Endothelial cell of umbilical vein (primary cell): ENCODE measurements around the gene PLXNC1. TPM values are rescaled to one million over a fixed set of nuclear protein-coding genes. Genes with fewer than 3 reads are reported as not detected.

Experiments used
- BruUV-seq: library from RNA; stranded (reverse); fragments of 400-500 nt; replicated peaks from 2 replicates; lab custom pipeline; 2021; lab: Mats Ljungman, UMichigan
- CTCF ChIA-PET: fragments of 300-600, 350-600 bp; sonication (Branson Sonifier 250); formaldehyde crosslinking; loops from one replicate; lab custom pipeline; 2021; ENCODE audit warnings: antibody characterized with exemption, inconsistent platforms; lab: Charles Lee
- POLR2A ChIA-PET: fragments of 300-600, 350-600 bp; sonication (Branson Sonifier 250); formaldehyde crosslinking; loops from one replicate; lab custom pipeline; 2021; ENCODE audit warnings: antibody characterized with exemption, inconsistent platforms; lab: Charles Lee
- DNase-seq: peaks from one replicate; pipeline ENCODE4 v3.0.0-alpha.2; 2011; ENCODE audit warnings: low read depth, low spot score
- FAIRE-seq: peaks from 2 replicates; lab custom pipeline; 2011; peaks lifted over from hg19 to GRCh38; lab: Jason Lieb, UNC
- H2AFZ ChIP-seq: 2 replicates; pipeline ENCODE4 v1.6.0; 2012; ENCODE audit warnings: low read depth, low read length, control low read depth, inconsistent platforms
- H3K27ac ChIP-seq: 2 replicates; pipeline ENCODE4 v1.5.1; 2011; ENCODE audit warnings: low read depth, mild to moderate bottlenecking, control low read depth, low read length, moderate library complexity; ENCODE audit not compliant: insufficient read depth
- H3K27me3 ChIP-seq, 2 experiments: 2 replicates each; pipeline versions ENCODE4 v1.6.0 to v1.6.1; 2011; ENCODE audit warnings: low read length in 2 of 2, mixed read lengths in 1 of 2; ENCODE audit not compliant: control insufficient read depth in 2 of 2, insufficient read depth in 2 of 2
- H3K36me3 ChIP-seq, 2 experiments: 2 replicates in 1 of 2; 3 replicates in 1 of 2; pipeline ENCODE4 v1.5.1; 2011; ENCODE audit warnings: low read length in 2 of 2, mild to moderate bottlenecking in 1 of 2, moderate library complexity in 1 of 2; ENCODE audit not compliant: control insufficient read depth in 2 of 2, insufficient read depth in 2 of 2; ENCODE audit errors: extremely low read depth in 1 of 2
- H3K4me1 ChIP-seq: 3 replicates; pipeline ENCODE4 v1.5.1; 2011; ENCODE audit warnings: mild to moderate bottlenecking, low read length; ENCODE audit not compliant: control insufficient read depth, insufficient read depth; ENCODE audit errors: extremely low read depth
- H3K4me2 ChIP-seq: 2 replicates; pipeline ENCODE4 v1.6.1; 2011; ENCODE audit warnings: low read length, control low read depth, mixed read lengths; ENCODE audit not compliant: insufficient read depth
- H3K4me3 ChIP-seq, 3 experiments: fragments of 200-600 bp in 1 of 3; sonication (generic), shearing (Covaris generic) in 1 of 3; replicated peaks in 1 of 3; 2 replicates each; pipeline ENCODE4 v1.5.1; 2011 to 2016; ENCODE audit warnings: control low read depth in 3 of 3, low read length in 3 of 3, mild to moderate bottlenecking in 2 of 3, inconsistent platforms in 1 of 3, low read depth in 1 of 3, moderate library complexity in 1 of 3; ENCODE audit not compliant: insufficient read depth in 1 of 3
- H3K79me2 ChIP-seq: 2 replicates; pipeline ENCODE4 v1.6.0; 2012; ENCODE audit warnings: low read length, inconsistent platforms; ENCODE audit not compliant: control insufficient read depth, insufficient read depth
- H3K9ac ChIP-seq: replicated peaks from 2 replicates; pipeline ENCODE3; 2011; ENCODE audit warnings: low read length, control low read depth; ENCODE audit not compliant: insufficient read depth; ENCODE audit errors: extremely low read depth
- H3K9me1 ChIP-seq: replicated peaks from 3 replicates; pipeline ENCODE4 v1.6.0; 2011; ENCODE audit warnings: mild to moderate bottlenecking, low read length; ENCODE audit not compliant: control insufficient read depth, insufficient read depth; ENCODE audit errors: extremely low read depth
- H3K9me3 ChIP-seq: replicated peaks from 2 replicates; pipeline ENCODE4 v1.5.1; 2012; ENCODE audit warnings: low read length, inconsistent platforms; ENCODE audit not compliant: control insufficient read depth, insufficient read depth
- H4K20me1 ChIP-seq: replicated peaks from 2 replicates; pipeline ENCODE3; 2011; ENCODE audit warnings: mild to moderate bottlenecking, low read length; ENCODE audit not compliant: control insufficient read depth, insufficient read depth; ENCODE audit errors: extremely low read depth
- EZH2 ChIP-seq: IDR thresholded peaks from 2 replicates; pipeline ENCODE4 v1.6.1; 2012; ENCODE audit warnings: borderline replicate concordance, low read depth, mild to moderate bottlenecking, moderate library complexity, low read length, inconsistent platforms; ENCODE audit not compliant: severe bottlenecking
- FOS ChIP-seq: IDR thresholded peaks from 2 replicates; pipeline ENCODE4 v1.6.1; 2011; ENCODE audit warnings: mild to moderate bottlenecking, low read length, moderate library complexity, borderline replicate concordance; ENCODE audit not compliant: insufficient read depth
- GATA2 ChIP-seq: IDR thresholded peaks from 2 replicates; pipeline ENCODE4 v1.7.0; 2011; ENCODE audit warnings: low read depth, mild to moderate bottlenecking, moderate library complexity, mixed read lengths, low read length; ENCODE audit not compliant: insufficient read length, insufficient read depth
- JUN ChIP-seq: IDR thresholded peaks from 2 replicates; pipeline ENCODE4 v1.6.1; 2011; ENCODE audit warnings: borderline replicate concordance, low read depth; ENCODE audit not compliant: insufficient read length, insufficient read depth
- MYC ChIP-seq: IDR thresholded peaks from one replicate; pipeline ENCODE4 v1.6.1; 2011; ENCODE audit warnings: mild to moderate bottlenecking, low read depth, low read length
- POLR2A ChIP-seq: IDR thresholded peaks from 2 replicates; pipeline ENCODE4 v1.6.1; 2012; ENCODE audit warnings: low read depth, mild to moderate bottlenecking, control low read depth, low read length
- POLR2AphosphoS5 ChIP-seq: IDR thresholded peaks from 2 replicates; pipeline ENCODE4 v1.6.1; 2012; ENCODE audit warnings: low read depth, mild to moderate bottlenecking, control low read depth, low read length, moderate library complexity; ENCODE audit not compliant: insufficient read depth
- dilution Hi-C: fragments of 300-500 bp; cut with MboI; formaldehyde crosslinking; loops from one replicate; pipeline ENCODE4 v1.15.0; 2019; ENCODE audit warnings: low sequenced_read_pairs; ENCODE audit not compliant: extremely low pct_ligation_motif_present
- intact Hi-C: fragments of 100-400 bp; cut with micrococcal nuclease; formaldehyde crosslinking; loops from one replicate; pipeline ENCODE4 v1.10.0; 2022
- polyA plus RNA-seq, 4 experiments: library from polyadenylated mRNA; depleted of rRNA in 3 of 4; stranded (reverse) in 3 of 4; unstranded in 1 of 4; fragments of >200 nt; gene quantifications; 2 replicates each; pipeline versions ENCODE4 v1.2.1 to v1.2.3, GENCODE V29; 2011 to 2012; ENCODE audit warnings: missing spikeins in 1 of 4
- total RNA-seq: library from RNA; stranded (reverse); gene quantifications from 2 replicates; pipeline ENCODE4 v1.2.3, GENCODE V29; 2021
- TF ChIP-seq, protein P1 (sequence below): IDR thresholded peaks from 2 replicates; pipeline ENCODE4 v1.6.1; 2011; ENCODE audit not compliant: insufficient read depth, insufficient read length
- TF ChIP-seq, protein P2 (sequence below), 2 donors: IDR thresholded peaks; 1 replicate in 1 of 2; 2 replicates in 1 of 2; pipeline ENCODE4 v1.5.1; 2011; ENCODE audit warnings: low read length in 2 of 2, mild to moderate bottlenecking in 2 of 2, moderate library complexity in 2 of 2, control low read depth in 1 of 2, inconsistent platforms in 1 of 2, low read depth in 1 of 2; ENCODE audit not compliant: insufficient read depth in 1 of 2; ENCODE audit errors: extremely low read depth in 1 of 2

PLXNC1 gene
- total and polyA plus RNA-seq, 2 donors (not counting 3 experiments of a cell fraction or from before 2014, with no cell fraction given) = 0.04 TPM; not detected in 1

DNA sequence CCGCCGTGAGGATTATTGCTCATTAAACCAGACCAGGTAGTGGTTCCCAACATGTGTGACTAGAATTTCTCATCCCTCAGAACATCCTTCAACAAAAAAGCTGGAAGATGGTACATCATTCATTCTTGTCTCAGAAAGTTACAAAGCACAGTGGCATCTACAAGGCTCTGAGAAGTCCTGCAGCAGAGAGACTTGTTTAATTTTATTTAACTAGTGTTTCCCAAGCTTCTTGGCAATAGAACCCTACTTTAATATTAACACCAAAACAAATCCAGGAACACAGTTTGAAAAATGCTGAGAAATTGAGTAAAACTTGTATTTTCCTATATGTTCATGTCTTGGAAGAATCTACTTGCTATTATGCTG is 54.8 kb downstream of the PLXNC1 start:
- CTCF ChIA-PET = no interaction called here
- no peaks in the 10 kb centered on the region for H4K20me1 ChIP-seq

DNA sequence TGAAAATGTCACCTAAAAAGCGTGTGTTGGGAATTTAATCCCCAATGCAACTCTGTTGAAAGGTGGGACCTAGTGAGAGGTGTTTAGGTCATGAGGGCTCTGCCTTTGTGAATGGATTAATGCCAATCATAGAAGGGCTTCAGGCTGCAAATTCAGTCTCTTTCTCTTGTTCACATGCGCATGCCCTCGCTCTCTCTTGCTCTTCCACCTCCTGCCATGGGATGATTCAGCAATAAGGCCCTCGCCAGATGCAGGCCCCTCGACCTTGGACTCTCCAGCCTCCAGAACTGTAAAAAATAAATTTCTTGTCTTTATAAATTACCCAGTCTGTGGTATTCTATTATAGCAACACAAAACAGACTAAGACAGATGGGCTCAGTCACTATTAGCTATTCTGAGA is 55.4 kb downstream of the PLXNC1 start:
- DNase-seq = no peak
- FAIRE-seq = no peak

More for the DNA sequence above, 54.8 kb downstream of the PLXNC1 start:
- Histone ChIP-seq H3K4me2 (no peak overlapping the region), H3K4me1 (no peaks in the 10 kb centered on the region), H3K79me2 (no peaks in the 10 kb centered on the region), H3K9me3 (no peaks in the 10 kb centered on the region), H3K27me3 (peaks cover 0 to 5% of the 10 kb centered on the region in 2 experiments), H3K27ac (no peak overlapping the region), H3K9ac (no peak overlapping the region), H3K36me3 (no peaks in the 10 kb centered on the region), H2AFZ (no peak overlapping the region), H3K9me1 (no peaks in the 10 kb centered on the region), H3K4me3 (no peak overlapping the region)
- no TSS peak for BruUV-seq
- POLR2A ChIA-PET = no interaction called here
- FAIRE-seq = no peak
- TF ChIP-seq FOS = no peak
- TF ChIP-seq, protein P1, sequence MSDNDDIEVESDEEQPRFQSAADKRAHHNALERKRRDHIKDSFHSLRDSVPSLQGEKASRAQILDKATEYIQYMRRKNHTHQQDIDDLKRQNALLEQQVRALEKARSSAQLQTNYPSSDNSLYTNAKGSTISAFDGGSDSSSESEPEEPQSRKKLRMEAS = no peak
- no peak for TF ChIP-seq GATA2
- no peak for DNase-seq
- intact Hi-C loops (no loop called here), dilution Hi-C loops (no loop called here)

More for the DNA sequence above, 55.4 kb downstream of the PLXNC1 start:
- Histone ChIP-seq H3K4me1 (no peaks in the 10 kb centered on the region), H3K4me3 (no peak overlapping the region), H4K20me1 (no peaks in the 10 kb centered on the region), H3K4me2 (no peak overlapping the region), H3K9me3 (no peaks in the 10 kb centered on the region), H3K9me1 (no peaks in the 10 kb centered on the region), H3K36me3 (no peaks in the 10 kb centered on the region), H3K9ac (no peak overlapping the region), H2AFZ (no peak overlapping the region), H3K27me3 (peaks cover 0 to 5% of the 10 kb centered on the region in 2 experiments), H3K27ac (no peak overlapping the region), H3K79me2 (no peaks in the 10 kb centered on the region)
- ChIA-PET POLR2A (no interaction called here), CTCF (no interaction called here)
- BruUV-seq = no TSS peak
- dilution Hi-C loops (no loop called here), intact Hi-C loops (no loop called here)
- TF ChIP-seq POLR2AphosphoS5 (no peak), POLR2A (no peak), MYC (no peak), EZH2 (no peak), GATA2 (no peak), FOS (no peak), JUN (no peak)
- TF ChIP-seq, protein P2, sequence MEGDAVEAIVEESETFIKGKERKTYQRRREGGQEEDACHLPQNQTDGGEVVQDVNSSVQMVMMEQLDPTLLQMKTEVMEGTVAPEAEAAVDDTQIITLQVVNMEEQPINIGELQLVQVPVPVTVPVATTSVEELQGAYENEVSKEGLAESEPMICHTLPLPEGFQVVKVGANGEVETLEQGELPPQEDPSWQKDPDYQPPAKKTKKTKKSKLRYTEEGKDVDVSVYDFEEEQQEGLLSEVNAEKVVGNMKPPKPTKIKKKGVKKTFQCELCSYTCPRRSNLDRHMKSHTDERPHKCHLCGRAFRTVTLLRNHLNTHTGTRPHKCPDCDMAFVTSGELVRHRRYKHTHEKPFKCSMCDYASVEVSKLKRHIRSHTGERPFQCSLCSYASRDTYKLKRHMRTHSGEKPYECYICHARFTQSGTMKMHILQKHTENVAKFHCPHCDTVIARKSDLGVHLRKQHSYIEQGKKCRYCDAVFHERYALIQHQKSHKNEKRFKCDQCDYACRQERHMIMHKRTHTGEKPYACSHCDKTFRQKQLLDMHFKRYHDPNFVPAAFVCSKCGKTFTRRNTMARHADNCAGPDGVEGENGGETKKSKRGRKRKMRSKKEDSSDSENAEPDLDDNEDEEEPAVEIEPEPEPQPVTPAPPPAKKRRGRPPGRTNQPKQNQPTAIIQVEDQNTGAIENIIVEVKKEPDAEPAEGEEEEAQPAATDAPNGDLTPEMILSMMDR (IDR thresholded peaks at IDR 0.05; ENCODE audit: extremely low read depth in 1 of 2, insufficient read depth in 1 of 2, low read depth in 1 of 2, low read length in 2 of 2) = no peak
- TF ChIP-seq, protein P1 = no peak
